Osteocyte (in vitro differentiated cells): ENCODE data around the gene ARL10. TPM values are rescaled to one million over a fixed set of nuclear protein-coding genes. Genes with fewer than 3 reads are reported as not detected.

Experiments used
- DNase-seq: peaks from one replicate; pipeline ENCODE4 v3.0.0; 2021; ENCODE audit warnings: mixed read lengths; ENCODE audit not compliant: unreplicated experiment; ENCODE audit errors: extremely low spot score
- H3K27ac Mint-ChIP-seq: one replicate; pipeline ENCODE4 v1.8.0; 2021; ENCODE audit warnings: mild to moderate bottlenecking, mixed read lengths; ENCODE audit not compliant: unreplicated experiment
- H3K27me3 Mint-ChIP-seq: one replicate; pipeline ENCODE4 v1.8.0; 2021; ENCODE audit warnings: mixed read lengths; ENCODE audit not compliant: unreplicated experiment
- H3K36me3 Mint-ChIP-seq: one replicate; pipeline ENCODE4 v1.8.0; 2021; ENCODE audit warnings: mixed read lengths; ENCODE audit not compliant: unreplicated experiment
- H3K4me1 Mint-ChIP-seq: one replicate; pipeline ENCODE4 v1.8.0; 2021; ENCODE audit warnings: mixed read lengths; ENCODE audit not compliant: unreplicated experiment
- H3K4me3 Mint-ChIP-seq: one replicate; pipeline ENCODE4 v1.8.0; 2021; ENCODE audit warnings: mild to moderate bottlenecking, moderate library complexity, mixed read lengths; ENCODE audit not compliant: unreplicated experiment
- H3K9me3 Mint-ChIP-seq: one replicate; pipeline ENCODE4 v1.8.0; 2021; ENCODE audit warnings: mixed read lengths; ENCODE audit not compliant: unreplicated experiment
- total RNA-seq: library from RNA; stranded (reverse); gene quantifications from 2 replicates; pipeline ENCODE4 v1.2.1, GENCODE V29; 2021
- TF ChIP-seq, protein P1 (sequence below): fragments of 200-600 bp; sonication (generic); IDR thresholded peaks from 2 replicates; pipeline ENCODE4 v1.5.0; 2021; ENCODE audit warnings: antibody characterized with exemption, mild to moderate bottlenecking, moderate library complexity

The ARL10 gene
- total RNA-seq, 1 donor from 2014 or later = 25.9 TPM

DNA sequence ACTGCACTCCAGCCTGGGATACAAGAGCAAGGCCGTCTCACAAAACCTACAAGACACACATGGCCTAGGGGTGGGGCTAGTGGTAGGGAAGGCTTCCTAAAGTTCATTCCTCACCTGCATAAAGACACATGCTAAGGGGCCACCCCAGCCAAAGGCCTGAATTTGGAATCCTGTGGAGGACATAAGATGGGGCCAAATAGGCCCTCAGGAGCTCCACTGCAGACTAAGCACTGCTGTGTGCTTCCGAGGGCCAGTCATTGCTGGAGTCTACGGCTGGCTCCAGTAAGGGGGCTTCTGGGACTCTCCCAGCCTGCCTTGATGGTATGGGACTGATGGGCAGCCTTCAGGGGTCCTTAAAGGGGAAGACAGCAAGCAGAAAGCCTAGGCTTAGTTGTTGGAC lies 17.4 kb downstream of the ARL10 start:
- Mint-ChIP-seq H3K36me3 (peaks cover 17% of the 10 kb centered on the region), H3K4me1 (peaks cover 16% of the 10 kb centered on the region), H3K4me3 (no peak overlapping the region), H3K27me3 (no peaks in the 10 kb centered on the region), H3K9me3 (no peaks in the 10 kb centered on the region), H3K27ac (no peak overlapping the region)
- TF ChIP-seq, protein P1, sequence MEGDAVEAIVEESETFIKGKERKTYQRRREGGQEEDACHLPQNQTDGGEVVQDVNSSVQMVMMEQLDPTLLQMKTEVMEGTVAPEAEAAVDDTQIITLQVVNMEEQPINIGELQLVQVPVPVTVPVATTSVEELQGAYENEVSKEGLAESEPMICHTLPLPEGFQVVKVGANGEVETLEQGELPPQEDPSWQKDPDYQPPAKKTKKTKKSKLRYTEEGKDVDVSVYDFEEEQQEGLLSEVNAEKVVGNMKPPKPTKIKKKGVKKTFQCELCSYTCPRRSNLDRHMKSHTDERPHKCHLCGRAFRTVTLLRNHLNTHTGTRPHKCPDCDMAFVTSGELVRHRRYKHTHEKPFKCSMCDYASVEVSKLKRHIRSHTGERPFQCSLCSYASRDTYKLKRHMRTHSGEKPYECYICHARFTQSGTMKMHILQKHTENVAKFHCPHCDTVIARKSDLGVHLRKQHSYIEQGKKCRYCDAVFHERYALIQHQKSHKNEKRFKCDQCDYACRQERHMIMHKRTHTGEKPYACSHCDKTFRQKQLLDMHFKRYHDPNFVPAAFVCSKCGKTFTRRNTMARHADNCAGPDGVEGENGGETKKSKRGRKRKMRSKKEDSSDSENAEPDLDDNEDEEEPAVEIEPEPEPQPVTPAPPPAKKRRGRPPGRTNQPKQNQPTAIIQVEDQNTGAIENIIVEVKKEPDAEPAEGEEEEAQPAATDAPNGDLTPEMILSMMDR = no peak
- no peak for DNase-seq

DNA sequence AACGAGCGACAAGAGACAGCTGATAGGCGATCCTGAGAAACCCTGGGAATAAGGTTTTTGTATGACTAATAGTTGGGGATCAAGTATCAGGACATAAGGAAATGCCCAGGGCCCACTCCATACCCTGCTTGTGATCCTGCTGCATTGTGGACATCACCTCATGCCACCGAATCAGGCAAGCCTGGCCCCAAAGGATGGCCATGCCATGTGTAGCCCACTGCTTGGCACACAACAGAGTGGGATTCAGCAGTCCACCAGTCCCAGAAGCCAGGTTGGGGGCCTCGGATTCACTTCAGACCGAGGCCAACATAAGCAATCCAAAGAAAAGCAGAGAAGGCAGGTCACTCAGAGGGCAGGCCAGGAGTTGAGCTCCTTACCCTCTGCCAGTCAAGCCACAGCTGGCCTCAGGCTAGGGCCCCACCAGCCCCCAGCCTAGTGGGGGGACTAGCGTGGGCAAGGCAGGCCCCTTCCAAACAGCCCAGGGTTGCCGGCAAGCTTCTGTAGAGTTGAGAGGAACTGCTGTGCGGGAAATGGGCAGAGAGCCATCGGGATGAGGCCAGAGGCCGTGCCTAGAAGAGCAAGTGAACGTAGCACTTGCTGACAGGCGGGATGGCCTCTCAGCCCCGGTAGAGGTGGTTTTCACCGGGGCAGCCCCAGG lies 18.1 kb downstream of the ARL10 start:
- no peak for DNase-seq
- no peaks in the 10 kb centered on the region for H3K27me3 Mint-ChIP-seq
- no peak overlapping the region for H3K4me3 Mint-ChIP-seq
- H3K4me1 Mint-ChIP-seq = peaks cover 19% of the 10 kb centered on the region
- TF ChIP-seq, protein P1 = no peak
- H3K36me3 Mint-ChIP-seq = peaks cover 17% of the 10 kb centered on the region
- H3K27ac Mint-ChIP-seq = no peak overlapping the region
- H3K9me3 Mint-ChIP-seq = no peaks in the 10 kb centered on the region

DNA sequence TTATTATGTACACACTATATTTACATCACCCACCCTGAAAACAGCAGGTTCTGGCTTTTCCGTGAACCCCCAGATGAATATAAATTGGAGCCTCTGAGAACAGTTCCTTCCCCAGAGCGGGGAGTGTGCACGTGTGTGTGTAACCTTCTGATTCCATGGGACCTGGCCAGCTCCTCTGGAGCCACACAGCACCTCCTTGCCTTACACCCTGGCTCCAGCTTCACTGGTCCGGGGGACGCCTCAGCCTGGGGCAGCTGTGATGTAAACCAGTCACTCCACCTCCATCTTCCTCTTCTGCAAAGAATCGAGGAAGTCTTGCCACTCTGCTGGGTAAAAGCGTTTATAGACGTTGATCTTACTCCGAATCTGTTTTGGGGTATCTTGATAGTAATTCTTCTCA lies 18.7 kb downstream of the ARL10 start:
- Mint-ChIP-seq H3K4me1 (peaks cover 19% of the 10 kb centered on the region), H3K36me3 (peaks cover 17% of the 10 kb centered on the region), H3K27me3 (no peaks in the 10 kb centered on the region), H3K9me3 (no peaks in the 10 kb centered on the region), H3K27ac (no peak overlapping the region), H3K4me3 (no peak overlapping the region)
- no peak for DNase-seq
- TF ChIP-seq, protein P1 = no peak

DNA sequence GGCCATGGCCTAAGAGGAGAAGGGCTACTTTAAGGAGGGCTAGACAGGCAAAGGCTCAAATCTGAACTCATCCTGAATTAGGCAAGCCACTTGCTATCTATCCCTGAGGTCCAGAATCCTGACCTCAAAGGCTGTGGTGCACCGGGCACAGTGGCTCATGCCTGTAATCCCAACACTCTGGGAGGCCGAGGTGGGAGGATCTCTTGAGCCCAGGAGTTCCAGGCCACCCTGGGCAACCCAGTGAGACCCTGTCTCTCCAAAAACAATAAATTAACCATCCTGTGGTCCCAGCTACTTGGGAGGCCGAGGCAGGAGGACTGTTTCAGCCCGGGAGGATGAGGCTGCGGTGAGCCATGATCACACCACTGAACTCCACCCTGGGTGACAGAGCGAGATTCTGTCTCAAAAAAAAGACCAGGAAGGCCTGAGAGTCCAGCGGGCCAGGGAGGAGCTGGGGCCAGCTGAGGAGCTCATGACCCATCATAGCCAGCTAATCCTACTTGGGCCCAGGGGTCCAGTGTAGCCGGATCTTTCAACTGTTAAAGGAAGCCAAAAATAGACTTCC lies 19.2 kb downstream of the ARL10 start:
- Mint-ChIP-seq H3K4me3 (no peak overlapping the region), H3K27me3 (no peaks in the 10 kb centered on the region), H3K27ac (no peak overlapping the region), H3K36me3 (peaks cover 17% of the 10 kb centered on the region), H3K4me1 (peaks cover 23% of the 10 kb centered on the region), H3K9me3 (no peaks in the 10 kb centered on the region)
- TF ChIP-seq, protein P1 = no peak
- DNase-seq = no peak

DNA sequence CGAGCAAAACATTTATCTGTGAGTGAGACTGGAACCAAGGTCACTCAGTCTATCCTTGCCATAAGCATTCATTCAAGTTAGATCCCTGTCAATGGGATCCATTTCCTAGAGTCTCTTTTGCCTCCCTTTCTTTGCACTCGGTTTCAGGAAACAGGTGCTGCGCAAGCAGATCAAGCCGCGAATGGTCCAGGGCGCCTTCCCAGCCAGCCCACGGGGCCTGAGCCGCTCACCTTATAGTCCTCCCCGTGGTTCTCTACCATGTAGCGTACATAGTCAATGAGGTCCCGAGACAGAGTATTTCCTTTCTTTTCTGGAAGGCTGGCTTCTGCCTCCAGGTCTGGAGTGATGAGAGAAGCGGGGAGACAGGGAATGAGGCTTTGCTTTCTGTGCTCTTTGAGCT lies 19.7 kb downstream of the ARL10 start:
- H3K4me1 Mint-ChIP-seq = peaks cover 26% of the 10 kb centered on the region
- no peaks in the 10 kb centered on the region for H3K9me3 Mint-ChIP-seq
- no peak overlapping the region for H3K4me3 Mint-ChIP-seq
- no peaks in the 10 kb centered on the region for H3K27me3 Mint-ChIP-seq
- TF ChIP-seq, protein P1 = no peak
- DNase-seq = no peak
- no peak overlapping the region for H3K27ac Mint-ChIP-seq
- H3K36me3 Mint-ChIP-seq = peaks cover 13% of the 10 kb centered on the region
